ENCODE data around the gene CD200R1.

The CD200R1 gene

GRCh38 chr3:113002037-113002436 lies 27.1 kb upstream of the CD200R1 start (continued):
- TF ChIP-seq KLF9 (tag by site-specific recombination; IDR thresholded peaks at IDR 0.05; ENCODE audit: low read depth) = no peak

DNA sequence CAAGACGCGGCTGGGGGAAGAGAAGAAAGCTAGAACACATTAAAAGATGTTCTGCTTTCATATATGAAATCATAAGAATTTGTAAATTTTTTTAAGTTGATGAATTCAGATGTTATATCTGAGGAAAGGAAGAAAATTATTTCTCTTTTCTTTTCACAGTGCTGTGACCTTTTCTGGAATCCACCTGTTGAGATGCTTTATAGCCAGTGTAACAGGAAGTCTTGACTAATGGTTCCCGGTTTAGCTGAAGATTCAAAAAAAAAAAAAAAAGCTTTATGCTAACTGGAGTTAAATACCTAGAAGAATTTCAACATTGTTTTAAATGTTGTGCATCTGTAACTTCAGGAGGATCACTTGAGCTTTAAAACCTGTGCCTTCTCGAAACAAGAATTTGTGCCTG lies 25.8 kb upstream of the CD200R1 start:
- Histone ChIP-seq H3K9me3 (ENCODE audit: control insufficient read depth, insufficient read depth, low read depth, low read length) (no peaks in the 10 kb centered on the region), H3K4me1 (ENCODE audit: control insufficient read depth, insufficient read depth, low read length) (no peaks in the 10 kb centered on the region), H3K27ac (ENCODE audit: extremely low read depth, low read depth, low read length) (no peak overlapping the region), H3K36me3 (ENCODE audit: control insufficient read depth in 2 of 2, insufficient read depth in 1 of 2, low read length in 2 of 2) (peaks cover 8 to 74% of the 10 kb centered on the region in 2 experiments; a peak in 2 of 3 replicates), H3K4me3 (ENCODE audit: low read depth, low read length) (no peak overlapping the region)
- TF ChIP-seq SCRT1 (tag by site-specific recombination; IDR thresholded peaks at IDR 0.05; ENCODE audit: borderline replicate concordance) = 0 out of 2 replicates have a peak, but pooled peaks have one; percentile 26
- no peak for TF ChIP-seq ZNF747 (tag by site-specific recombination; IDR thresholded peaks at IDR 0.05)
- TF ChIP-seq SCRT2 (tag by site-specific recombination; IDR thresholded peaks at IDR 0.05) = peak; percentile 79
- no peak for TF ChIP-seq ZNF239 (tag by site-specific recombination; IDR thresholded peaks at IDR 0.05)
- TF ChIP-seq ZNF777 (tag by site-specific recombination; IDR thresholded peaks at IDR 0.05; ENCODE audit: borderline replicate concordance) = no peak
- ChIA-PET CTCF (interaction anchor here (0.9 to 1.0 kb wide), 2 partner anchors 21 to 418 kb away, joined by 3 read pairs; no protein-coding TSS in a partner anchor), POLR2A (no interaction called here)

DNA sequence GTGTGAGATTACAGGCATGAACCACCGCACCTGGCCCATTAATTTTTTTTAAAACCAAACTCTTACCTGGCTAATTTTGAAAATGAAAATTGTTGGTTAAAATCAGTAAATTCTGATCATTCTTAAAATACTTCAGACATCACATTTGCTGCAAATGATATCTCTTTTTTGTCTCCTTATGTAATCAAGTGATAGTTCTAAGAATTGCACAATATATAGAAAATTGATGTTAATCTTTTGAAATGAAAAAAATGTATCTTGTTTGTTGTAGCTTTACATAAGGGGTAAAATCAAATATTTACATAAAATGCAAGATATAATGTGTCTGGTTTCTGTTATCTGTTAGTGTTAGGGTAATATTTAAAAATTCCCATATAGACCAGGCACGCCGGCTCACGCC lies 20.9 kb upstream of the CD200R1 start:
- Histone ChIP-seq H3K36me3 (ENCODE audit: control insufficient read depth in 2 of 2, insufficient read depth in 1 of 2, low read length in 2 of 2) (peaks cover 8 to 33% of the 10 kb centered on the region in 2 experiments; a peak in 2 of 3 replicates), H3K4me3 (ENCODE audit: low read depth, low read length) (no peak overlapping the region), H3K9me3 (ENCODE audit: control insufficient read depth, insufficient read depth, low read depth, low read length) (no peaks in the 10 kb centered on the region), H3K4me1 (ENCODE audit: control insufficient read depth, insufficient read depth, low read length) (no peaks in the 10 kb centered on the region), H3K27ac (ENCODE audit: extremely low read depth, low read depth, low read length) (no peak overlapping the region)
- ChIA-PET CTCF (no interaction called here), POLR2A (no interaction called here)
- TF ChIP-seq PRDM10 (tag by site-specific recombination; IDR thresholded peaks at IDR 0.05) (no peak), ZNF157 (tag by site-specific recombination; IDR thresholded peaks at IDR 0.05) (no peak), ZNF10 (tag by site-specific recombination; IDR thresholded peaks at IDR 0.05) (no peak), ZNF510 (tag by site-specific recombination; IDR thresholded peaks at IDR 0.05; ENCODE audit: insufficient replicate concordance) (no peak), ZNF623 (tag by site-specific recombination; IDR thresholded peaks at IDR 0.05) (no peak), ZNF654 (tag by site-specific recombination; IDR thresholded peaks at IDR 0.05; ENCODE audit: low read depth) (no peak), KLF10 (tag by site-specific recombination; IDR thresholded peaks at IDR 0.05) (no peak), ZNF175 (tag by site-specific recombination; IDR thresholded peaks at IDR 0.05) (no peak), ZNF473 (tag by site-specific recombination; IDR thresholded peaks at IDR 0.05) (no peak), ZNF600 (tag by site-specific recombination; IDR thresholded peaks at IDR 0.05) (no peak), ZXDB (tag by site-specific recombination; IDR thresholded peaks at IDR 0.05) (no peak), ZNF544 (tag by site-specific recombination; IDR thresholded peaks at IDR 0.05) (no peak), ZNF843 (tag by site-specific recombination; IDR thresholded peaks at IDR 0.05) (no peak), ZFHX2 (tag by site-specific recombination; conservative IDR thresholded peaks at IDR 0.05) (no peak), ZBTB1 (tag by site-specific recombination; IDR thresholded peaks at IDR 0.05) (no peak), ZNF155 (tag by site-specific recombination; IDR thresholded peaks at IDR 0.05) (no peak), ZNF488 (tag by site-specific recombination; IDR thresholded peaks at IDR 0.05) (no peak), ZNF571 (tag by site-specific recombination; IDR thresholded peaks at IDR 0.05) (no peak), ZNF133 (tag by site-specific recombination; IDR thresholded peaks at IDR 0.05) (no peak)
- TF ChIP-seq, protein P1, sequence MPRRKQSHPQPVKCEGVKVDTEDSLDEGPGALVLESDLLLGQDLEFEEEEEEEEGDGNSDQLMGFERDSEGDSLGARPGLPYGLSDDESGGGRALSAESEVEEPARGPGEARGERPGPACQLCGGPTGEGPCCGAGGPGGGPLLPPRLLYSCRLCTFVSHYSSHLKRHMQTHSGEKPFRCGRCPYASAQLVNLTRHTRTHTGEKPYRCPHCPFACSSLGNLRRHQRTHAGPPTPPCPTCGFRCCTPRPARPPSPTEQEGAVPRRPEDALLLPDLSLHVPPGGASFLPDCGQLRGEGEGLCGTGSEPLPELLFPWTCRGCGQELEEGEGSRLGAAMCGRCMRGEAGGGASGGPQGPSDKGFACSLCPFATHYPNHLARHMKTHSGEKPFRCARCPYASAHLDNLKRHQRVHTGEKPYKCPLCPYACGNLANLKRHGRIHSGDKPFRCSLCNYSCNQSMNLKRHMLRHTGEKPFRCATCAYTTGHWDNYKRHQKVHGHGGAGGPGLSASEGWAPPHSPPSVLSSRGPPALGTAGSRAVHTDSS (tag by site-specific recombination; IDR thresholded peaks at IDR 0.05) = no peak
